OCI-LY3 (cell line): ENCODE data around the gene TMEM218.

Experiments
- CTCF ChIP-seq: fragments of 200-600, 300-600 bp; sonication (generic); IDR thresholded peaks from 2 replicates; pipeline ENCODE4 v1.5.1; 2014; ENCODE audit warnings: antibody characterized with exemption, low read length, low read depth
- EZH2phosphoT487 ChIP-seq: fragments of 200-600 bp; shearing (Covaris generic); IDR thresholded peaks from 2 replicates; pipeline ENCODE4 v1.6.1; 2018; ENCODE audit warnings: antibody characterized with exemption, mixed run types, low read depth

- TF ChIP-seq CTCF: no peak
- TF ChIP-seq EZH2phosphoT487: no peak
Observed at GRCh38 chr11:125082040-125082439, 29.4 kb downstream of the TMEM218 start.
